ENCODE measurements around the gene ZYX. TPM values are rescaled to one million over a fixed set of nuclear protein-coding genes. Genes with fewer than 3 reads are reported as not detected.

Gene ZYX
- total RNA-seq, 1 experiment from 2014 or later = 260 TPM

- no peaks in the 10 kb centered on the region for H3K36me3 Mint-ChIP-seq (ENCODE audit: insufficient read depth, unreplicated experiment)
- CTCF ChIA-PET = interaction anchor here (1.7 kb wide), 1 partner anchor 54 kb away, joined by 6 read pairs; no protein-coding TSS in a partner anchor
Measured at GRCh38 chr7:143362131-143363015, 18.8 kb upstream of the ZYX start, which contains the start of gene FAM131B. TSS of gene FAM131B (minus strand) at chr7:143362713. CDS start at chr7:143362603, 110 bp downstream.

GRCh38 chr7:143363016-143363937 is 17.9 kb upstream of the ZYX start:
- peak overlapping the region; percentile 10 for H3K4me3 Mint-ChIP-seq (ENCODE audit: unreplicated experiment)
- no peaks in the 10 kb centered on the region for H3K9me3 Mint-ChIP-seq (ENCODE audit: unreplicated experiment)
- no peak for DNase-seq (ENCODE audit: unreplicated experiment)
- POLR2A ChIA-PET = interaction anchor here (0.8 to 1.3 kb wide), 2 partner anchors 9 to 32 kb away, joined by 3 to 4 read pairs; no protein-coding TSS in a partner anchor
- BruUV-seq (replicated peaks) = no TSS peak
- H3K4me1 Mint-ChIP-seq (ENCODE audit: insufficient read depth, unreplicated experiment) = peaks cover 9% of the 10 kb centered on the region
- H3K27me3 Mint-ChIP-seq (ENCODE audit: insufficient read depth, unreplicated experiment) = peaks cover 70% of the 10 kb centered on the region
- intact Hi-C loops (cut with micrococcal nuclease) = no loop called here
- no peaks in the 10 kb centered on the region for H3K36me3 Mint-ChIP-seq (ENCODE audit: insufficient read depth, unreplicated experiment)
- H3K27ac Mint-ChIP-seq (ENCODE audit: low read depth, unreplicated experiment) = no peak overlapping the region
- no peak for TF ChIP-seq CTCF (IDR thresholded peaks at IDR 0.05; ENCODE audit: unreplicated experiment)
- CTCF ChIA-PET = interaction anchor here (1.7 kb wide), 1 partner anchor 53 kb away, joined by 6 read pairs; no protein-coding TSS in a partner anchor

More at GRCh38 chr7:143362131-143363015, 18.8 kb upstream of the ZYX start, which contains the start of gene FAM131B:
- Mint-ChIP-seq H3K27me3 (ENCODE audit: insufficient read depth, unreplicated experiment) (peaks cover 70% of the 10 kb centered on the region), H3K4me1 (ENCODE audit: insufficient read depth, unreplicated experiment) (peaks cover under 1% of the 10 kb centered on the region), H3K27ac (ENCODE audit: low read depth, unreplicated experiment) (no peak within 1 kb of the TSS), H3K9me3 (ENCODE audit: unreplicated experiment) (no peaks in the 10 kb centered on the region), H3K4me3 (ENCODE audit: unreplicated experiment) (peak within 1 kb of the TSS; percentile 73)
- intact Hi-C loops (cut with micrococcal nuclease) = no loop called here
- POLR2A ChIA-PET = interaction anchor here (0.8 to 1.3 kb wide), 2 partner anchors 10 to 31 kb away, joined by 3 to 4 read pairs; no protein-coding TSS in a partner anchor
- no TSS peak for BruUV-seq (replicated peaks)
- no peak for DNase-seq (ENCODE audit: unreplicated experiment)
- TF ChIP-seq CTCF (IDR thresholded peaks at IDR 0.05; ENCODE audit: unreplicated experiment) = no peak

- peaks cover 27% of the 10 kb centered on the region for H3K27me3 Mint-ChIP-seq (ENCODE audit: insufficient read depth, unreplicated experiment)
- TF ChIP-seq CTCF (IDR thresholded peaks at IDR 0.05; ENCODE audit: unreplicated experiment) = no peak
- intact Hi-C loops (cut with micrococcal nuclease) = no loop called here
Measured at GRCh38 chr7:143367972-143368371, 13.2 kb upstream of the ZYX start.

More at GRCh38 chr7:143367972-143368371, 13.2 kb upstream of the ZYX start:
- ChIA-PET CTCF (interaction anchor here (3.6 to 4.1 kb wide), 2 partner anchors 13 to 128 kb away, joined by 20 to 31 read pairs; partner anchors contain the start of gene ZYX), POLR2A (interaction anchor here (1.1 kb wide), 1 partner anchor 12 kb away, joined by 4 read pairs; no protein-coding TSS in a partner anchor)
- BruUV-seq (replicated peaks) = no TSS peak
- Mint-ChIP-seq H3K4me1 (ENCODE audit: insufficient read depth, unreplicated experiment) (peaks cover 25% of the 10 kb centered on the region), H3K9me3 (ENCODE audit: unreplicated experiment) (no peaks in the 10 kb centered on the region), H3K36me3 (ENCODE audit: insufficient read depth, unreplicated experiment) (no peaks in the 10 kb centered on the region), H3K27ac (ENCODE audit: low read depth, unreplicated experiment) (no peak overlapping the region), H3K4me3 (ENCODE audit: unreplicated experiment) (no peak overlapping the region)
- peak; percentile 94 for DNase-seq (ENCODE audit: unreplicated experiment)

All from MCF 10A (cell line).